G401.6 (cell line): ENCODE measurements around the gene TYRO3.

Experiments
- FAIRE-seq: peaks from 2 replicates; lab custom pipeline; 2012; peaks lifted over from hg19 to GRCh38; lab: Jason Lieb, UNC

Gene TYRO3

GRCh38 chr15:41558400-41559238, at the start of gene TYRO3:
TYRO3 (plus strand) TSS chr15:41559212; CDS start chr15:41559258, 46 bp downstream.
- no peak for FAIRE-seq

GRCh38 chr15:41510728-41511127, 48.3 kb upstream of the TYRO3 start:
- no peak for FAIRE-seq

- no peak for FAIRE-seq
Observed at GRCh38 chr15:41511331-41511898, 47.6 kb upstream of the TYRO3 start.

GRCh38 chr15:41511899-41512369, 47.1 kb upstream of the TYRO3 start:
- no peak for FAIRE-seq

GRCh38 chr15:41512512-41512939, 46.5 kb upstream of the TYRO3 start:
- no peak for FAIRE-seq

- FAIRE-seq, result no peak
Observed at GRCh38 chr15:41512940-41513505, 46.0 kb upstream of the TYRO3 start.

GRCh38 chr15:41513506-41514227, 45.3 kb upstream of the TYRO3 start, which contains the start of gene LTK:
LTK (minus strand) TSS chr15:41513827; CDS start chr15:41513709, 118 bp downstream.
- FAIRE-seq, result no peak

GRCh38 chr15:41517895-41518449, 41.0 kb upstream of the TYRO3 start:
- FAIRE-seq, result no peak

- FAIRE-seq, result no peak
Observed at GRCh38 chr15:41520636-41521035, 38.4 kb upstream of the TYRO3 start.

GRCh38 chr15:41521614-41522013, 37.4 kb upstream of the TYRO3 start:
- no peak for FAIRE-seq

GRCh38 chr15:41523097-41523496, 35.9 kb upstream of the TYRO3 start:
- no peak for FAIRE-seq

GRCh38 chr15:41530363-41530956, 28.6 kb upstream of the TYRO3 start:
- FAIRE-seq, result no peak

- FAIRE-seq, result no peak
Observed at GRCh38 chr15:41535544-41535943, 23.5 kb upstream of the TYRO3 start.

- FAIRE-seq, result no peak
Observed at GRCh38 chr15:41536866-41537265, 22.1 kb upstream of the TYRO3 start.

GRCh38 chr15:41543521-41543870, 15.5 kb upstream of the TYRO3 start:
- no peak for FAIRE-seq

- no peak for FAIRE-seq
Observed at GRCh38 chr15:41544650-41545015, 14.4 kb upstream of the TYRO3 start.

GRCh38 chr15:41545218-41545617, 13.8 kb upstream of the TYRO3 start:
- no peak for FAIRE-seq

- FAIRE-seq, result no peak
Observed at GRCh38 chr15:41546851-41547786, 11.9 kb upstream of the TYRO3 start.

- no peak for FAIRE-seq
Observed at GRCh38 chr15:41550066-41550775, 8.8 kb upstream of the TYRO3 start.

GRCh38 chr15:41553731-41554130, 5.3 kb upstream of the TYRO3 start:
- FAIRE-seq, result no peak
